GM12891 (cell line): ENCODE measurements around the gene SRL.

ENCODE experiments used
- POLR2A ChIP-seq: IDR thresholded peaks from 2 replicates; pipeline ENCODE4 v1.6.1; 2011; ENCODE audit warnings: low read depth, low read length, control low read depth
- POLR2AphosphoS5 ChIP-seq: IDR thresholded peaks from 2 replicates; pipeline ENCODE4 v1.6.1; 2011; ENCODE audit warnings: low read depth, low read length, control low read depth
- SPI1 ChIP-seq: IDR thresholded peaks from 2 replicates; pipeline ENCODE4 v1.6.1; 2011; ENCODE audit warnings: low read depth, low read length, control low read depth

DNA sequence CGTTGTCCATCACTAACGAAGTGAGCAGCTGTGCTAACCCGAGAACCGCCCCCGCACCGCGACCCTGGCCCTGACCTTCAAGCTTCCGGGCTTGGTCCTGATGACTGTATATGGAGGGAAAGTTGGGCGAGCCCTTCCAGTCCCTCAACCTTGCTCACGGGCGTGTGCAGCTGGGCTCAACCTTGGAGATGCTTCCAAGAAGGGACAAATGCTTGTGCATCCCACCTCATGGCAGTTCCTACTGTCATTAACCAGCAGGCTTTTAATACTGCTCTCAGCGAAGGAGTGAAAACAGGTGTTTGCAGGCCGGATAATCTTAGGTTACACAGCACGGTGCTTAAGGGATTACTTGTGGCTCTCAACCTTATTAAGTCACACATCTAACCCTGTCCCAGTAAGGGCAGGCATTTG lies 33.5 kb downstream of the SRL start:
- TF ChIP-seq POLR2AphosphoS5 (no peak), POLR2A (no peak), SPI1 (no peak)
